Measurements from ENCODE around the gene MIB1. TPM values are rescaled to one million over a fixed set of nuclear protein-coding genes. Genes with fewer than 3 reads are reported as not detected.

Gene MIB1
- total and polyA plus RNA-seq, 10 of the 15 experiments (the other 5 are each of a cell fraction or from before 2014, with no cell fraction given): 2.3 to 27.5 (median 10.4) TPM

- no peak for TF ChIP-seq NKRF (conservative IDR thresholded peaks at IDR 0.05)
- no peak for TF ChIP-seq CUX1 (IDR thresholded peaks at IDR 0.05; ENCODE audit: insufficient replicate concordance, low read depth, low read length)
These were observed 35.8 kb upstream of the MIB1 start, which contains the start of gene ABHD3 (continued) for GRCh38 chr18:21704603-21705364.
